Measurements from ENCODE around the gene SBSN. TPM values are rescaled to one million over a fixed set of nuclear protein-coding genes. Genes with fewer than 3 reads are reported as not detected.
A peak's percentile ranks its signal among the peaks of the same experiment; 100 is the strongest.

SBSN gene
- total and polyA plus RNA-seq, 2 donors from 2014 or later = not detected

GRCh38 chr19:35533822-35534392 is 5.8 kb upstream of the SBSN start:
- no peaks in the 10 kb centered on the region for H3K36me3 ChIP-seq (ENCODE audit: control insufficient read depth in 2 of 3, insufficient read depth in 3 of 3, low read length in 3 of 3)
- H3K27me3 ChIP-seq (ENCODE audit: control insufficient read depth, insufficient read depth, low read length) = no peaks in the 10 kb centered on the region
- no peak for FAIRE-seq
- peak; percentile 65 to 80 (median 75) for DNase-seq
- TF ChIP-seq CTCF (IDR thresholded peaks at IDR 0.05; ENCODE audit: borderline replicate concordance, extremely low read depth, insufficient read depth) = no peak
- intact Hi-C loops (cut with DNase I) = no loop called here
- no peak overlapping the region for H3K27ac ChIP-seq (ENCODE audit: low read depth in 2 of 2, low read length in 2 of 2)
- H3K9me3 ChIP-seq (ENCODE audit: control insufficient read depth in 2 of 3, insufficient read depth in 1 of 3, low read length in 3 of 3) = no peaks in the 10 kb centered on the region
- no peaks in the 10 kb centered on the region for H3K4me1 ChIP-seq (ENCODE audit: control insufficient read depth in 2 of 3, insufficient read depth in 2 of 3, low read depth in 1 of 3, low read length in 3 of 3)
- no peak overlapping the region for H3K9ac ChIP-seq (ENCODE audit: low read length in 3 of 3)
- no peak overlapping the region for H3K4me3 ChIP-seq (ENCODE audit: low read length in 3 of 3)

- H3K4me3 ChIP-seq (ENCODE audit: low read length in 3 of 3) = no peak within 1 kb of the TSS
- H3K27ac ChIP-seq (ENCODE audit: low read depth in 2 of 2, low read length in 2 of 2) = no peak within 1 kb of the TSS
- DNase-seq (peak in 2 of 5 donors; percentile 58 to 66), FAIRE-seq (no peak)
- no peaks in the 10 kb centered on the region for H3K27me3 ChIP-seq (ENCODE audit: control insufficient read depth, insufficient read depth, low read length)
- no peaks in the 10 kb centered on the region for H3K4me1 ChIP-seq (ENCODE audit: control insufficient read depth in 2 of 3, insufficient read depth in 2 of 3, low read depth in 1 of 3, low read length in 3 of 3)
- H3K36me3 ChIP-seq (ENCODE audit: control insufficient read depth in 2 of 3, insufficient read depth in 3 of 3, low read length in 3 of 3) = no peaks in the 10 kb centered on the region
- intact Hi-C loops (cut with DNase I) = no loop called here
- TF ChIP-seq CTCF (IDR thresholded peaks at IDR 0.05; ENCODE audit: borderline replicate concordance, extremely low read depth, insufficient read depth) = no peak
- no peaks in the 10 kb centered on the region for H3K9me3 ChIP-seq (ENCODE audit: control insufficient read depth in 2 of 3, insufficient read depth in 1 of 3, low read length in 3 of 3)
- H3K9ac ChIP-seq (ENCODE audit: low read length in 3 of 3) = no peak within 1 kb of the TSS
Measured at GRCh38 chr19:35533201-35533821, 5.2 kb upstream of the SBSN start, which contains the start of gene GAPDHS. Gene GAPDHS, plus strand, starts transcription at chr19:35533456. Its CDS starts 72 bp downstream, at chr19:35533528.

- no peak overlapping the region for H3K4me3 ChIP-seq (ENCODE audit: low read length in 3 of 3)
- no peak for TF ChIP-seq CTCF (IDR thresholded peaks at IDR 0.05; ENCODE audit: borderline replicate concordance, extremely low read depth, insufficient read depth)
- H3K36me3 ChIP-seq (ENCODE audit: control insufficient read depth in 2 of 3, insufficient read depth in 3 of 3, low read length in 3 of 3) = no peaks in the 10 kb centered on the region
- FAIRE-seq (no peak), DNase-seq (no peak)
- no peaks in the 10 kb centered on the region for H3K4me1 ChIP-seq (ENCODE audit: control insufficient read depth in 2 of 3, insufficient read depth in 2 of 3, low read depth in 1 of 3, low read length in 3 of 3)
- intact Hi-C loops (cut with DNase I) = no loop called here
- H3K9me3 ChIP-seq (ENCODE audit: control insufficient read depth in 2 of 3, insufficient read depth in 1 of 3, low read length in 3 of 3) = no peaks in the 10 kb centered on the region
- no peak overlapping the region for H3K9ac ChIP-seq (ENCODE audit: low read length in 3 of 3)
- no peak overlapping the region for H3K27ac ChIP-seq (ENCODE audit: low read depth in 2 of 2, low read length in 2 of 2)
- no peaks in the 10 kb centered on the region for H3K27me3 ChIP-seq (ENCODE audit: control insufficient read depth, insufficient read depth, low read length)
Measured at GRCh38 chr19:35531291-35531690, 3.2 kb upstream of the SBSN start.
